ENCODE results near the gene SLC6A11. TPM values are rescaled to one million over a fixed set of nuclear protein-coding genes. Genes with fewer than 3 reads are reported as not detected.

SLC6A11 gene
- total RNA-seq, 1 experiment from 2014 or later = not detected

DNA sequence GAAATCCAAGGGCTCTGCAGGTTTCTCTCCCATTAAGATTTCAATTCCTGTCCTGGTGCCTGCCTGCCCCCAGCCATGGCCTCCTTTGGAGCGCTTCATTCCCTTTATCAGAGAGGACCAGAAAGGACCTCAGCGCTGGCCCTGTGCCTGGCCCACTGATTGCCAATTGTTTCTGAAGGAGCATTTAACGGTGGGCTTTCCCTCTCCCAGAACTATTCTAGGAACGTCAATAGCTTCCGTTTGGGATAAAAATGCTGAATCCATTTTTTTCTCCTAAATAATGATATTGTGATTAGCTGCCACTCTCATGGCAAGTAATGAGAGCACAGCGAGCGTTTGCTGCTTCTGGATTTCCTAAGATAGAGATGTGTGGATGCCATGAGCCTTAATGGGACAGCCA lies 164.3 kb downstream of the SLC6A11 start:
- no peaks in the 10 kb centered on the region for H3K4me1 ChIP-seq (ENCODE audit: insufficient read depth, low read length, poor library complexity, severe bottlenecking)

DNA sequence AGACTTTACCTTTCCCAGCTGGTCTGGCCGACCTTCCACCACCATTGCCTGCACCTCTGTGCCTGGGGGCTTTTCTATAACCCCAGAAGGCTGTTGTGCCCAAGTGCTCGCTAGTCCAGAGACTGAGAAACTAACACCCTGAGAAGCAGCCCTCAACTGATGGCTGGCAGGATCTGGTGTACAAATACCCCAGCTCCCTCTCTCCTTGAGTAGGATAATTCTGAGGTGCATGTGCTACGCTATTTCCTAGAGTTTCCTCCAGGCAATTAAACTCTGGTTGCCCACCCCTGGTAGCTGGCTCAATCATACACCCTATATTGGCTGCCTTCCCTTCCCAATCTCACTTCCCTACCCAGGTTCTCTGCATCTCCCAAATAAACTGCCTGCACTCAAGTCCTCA lies 165.0 kb downstream of the SLC6A11 start:
- H3K9me3 ChIP-seq (ENCODE audit: low read depth, low read length, poor library complexity, severe bottlenecking) = no peaks in the 10 kb centered on the region
- DNase-seq (ENCODE audit: low spot score) = no peak
- no peak overlapping the region for H3K27ac ChIP-seq (ENCODE audit: low read depth, low read length, poor library complexity, severe bottlenecking)
- intact Hi-C loops (cut with micrococcal nuclease; ENCODE audit: unreplicated experiment) = no loop called here
- BruUV-seq (replicated peaks) = no TSS peak
- H3K4me3 ChIP-seq (ENCODE audit: low read depth, low read length, poor library complexity, severe bottlenecking) = no peak overlapping the region
- POLR2A ChIA-PET (ENCODE audit: low non-redundant PET) = no interaction called here
- no peaks in the 10 kb centered on the region for H3K4me1 ChIP-seq (ENCODE audit: insufficient read depth, low read length, poor library complexity, severe bottlenecking)
- CTCF ChIA-PET = interaction anchor here (0.6 to 0.8 kb wide), 2 partner anchors 18 to 659 kb away, joined by 3 read pairs; no protein-coding TSS in a partner anchor
- TF ChIP-seq, protein P1, sequence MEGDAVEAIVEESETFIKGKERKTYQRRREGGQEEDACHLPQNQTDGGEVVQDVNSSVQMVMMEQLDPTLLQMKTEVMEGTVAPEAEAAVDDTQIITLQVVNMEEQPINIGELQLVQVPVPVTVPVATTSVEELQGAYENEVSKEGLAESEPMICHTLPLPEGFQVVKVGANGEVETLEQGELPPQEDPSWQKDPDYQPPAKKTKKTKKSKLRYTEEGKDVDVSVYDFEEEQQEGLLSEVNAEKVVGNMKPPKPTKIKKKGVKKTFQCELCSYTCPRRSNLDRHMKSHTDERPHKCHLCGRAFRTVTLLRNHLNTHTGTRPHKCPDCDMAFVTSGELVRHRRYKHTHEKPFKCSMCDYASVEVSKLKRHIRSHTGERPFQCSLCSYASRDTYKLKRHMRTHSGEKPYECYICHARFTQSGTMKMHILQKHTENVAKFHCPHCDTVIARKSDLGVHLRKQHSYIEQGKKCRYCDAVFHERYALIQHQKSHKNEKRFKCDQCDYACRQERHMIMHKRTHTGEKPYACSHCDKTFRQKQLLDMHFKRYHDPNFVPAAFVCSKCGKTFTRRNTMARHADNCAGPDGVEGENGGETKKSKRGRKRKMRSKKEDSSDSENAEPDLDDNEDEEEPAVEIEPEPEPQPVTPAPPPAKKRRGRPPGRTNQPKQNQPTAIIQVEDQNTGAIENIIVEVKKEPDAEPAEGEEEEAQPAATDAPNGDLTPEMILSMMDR (conservative IDR thresholded peaks at IDR 0.05; ENCODE audit: low read depth, low read length) = no peak
- no peak for TF ChIP-seq EZH2 (IDR thresholded peaks at IDR 0.05; ENCODE audit: borderline replicate concordance, low read depth, low read length, poor library complexity, severe bottlenecking)
- peaks cover 28% of the 10 kb centered on the region for H3K27me3 ChIP-seq (replicated peaks; ENCODE audit: insufficient read depth, low read depth, low read length, poor library complexity)
- H3K36me3 ChIP-seq (ENCODE audit: insufficient read depth, low read length, poor library complexity, severe bottlenecking) = no peaks in the 10 kb centered on the region

More for the DNA sequence above, 164.3 kb downstream of the SLC6A11 start:
- Histone ChIP-seq H3K36me3 (ENCODE audit: insufficient read depth, low read length, poor library complexity, severe bottlenecking) (no peaks in the 10 kb centered on the region), H3K27ac (ENCODE audit: low read depth, low read length, poor library complexity, severe bottlenecking) (no peak overlapping the region), H3K27me3 (replicated peaks; ENCODE audit: insufficient read depth, low read depth, low read length, poor library complexity) (peaks cover 28% of the 10 kb centered on the region), H3K4me3 (ENCODE audit: low read depth, low read length, poor library complexity, severe bottlenecking) (no peak overlapping the region), H3K9me3 (ENCODE audit: low read depth, low read length, poor library complexity, severe bottlenecking) (no peaks in the 10 kb centered on the region)
- DNase-seq (ENCODE audit: low spot score) = no peak
- no TSS peak for BruUV-seq (replicated peaks)
- ChIA-PET POLR2A (ENCODE audit: low non-redundant PET) (no interaction called here), CTCF (interaction anchor here (0.6 kb wide), 1 partner anchor 658 kb away, joined by 3 read pairs; no protein-coding TSS in a partner anchor)
- intact Hi-C loops (cut with micrococcal nuclease; ENCODE audit: unreplicated experiment) = no loop called here
- TF ChIP-seq, protein P1 (conservative IDR thresholded peaks at IDR 0.05; ENCODE audit: low read depth, low read length) = no peak
- TF ChIP-seq EZH2 (IDR thresholded peaks at IDR 0.05; ENCODE audit: borderline replicate concordance, low read depth, low read length, poor library complexity, severe bottlenecking) = no peak

DNA sequence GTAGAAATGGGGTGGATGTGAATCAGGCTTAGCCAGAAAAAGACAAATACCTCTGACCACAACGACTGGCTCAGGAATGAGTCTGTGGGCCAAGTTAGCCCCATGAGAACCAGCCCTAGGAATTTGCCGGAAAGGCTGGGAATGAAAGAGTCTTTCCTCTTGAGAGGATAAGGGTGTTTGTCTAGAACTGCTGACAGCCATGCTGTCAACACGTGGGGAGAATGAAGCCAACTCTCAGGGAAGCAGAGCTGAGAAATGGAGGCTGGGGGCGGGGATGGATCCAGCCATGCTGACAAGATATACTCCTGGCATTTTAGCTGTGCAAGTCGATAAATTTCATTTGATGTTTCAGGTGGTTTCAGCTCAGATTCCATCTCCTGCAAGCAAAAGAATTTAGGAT lies 165.9 kb downstream of the SLC6A11 start:
- H3K9me3 ChIP-seq (ENCODE audit: low read depth, low read length, poor library complexity, severe bottlenecking) = no peaks in the 10 kb centered on the region
- ChIA-PET CTCF (interaction anchor here (0.8 kb wide), 1 partner anchor 17 kb away, joined by 3 read pairs; no protein-coding TSS in a partner anchor), POLR2A (ENCODE audit: low non-redundant PET) (no interaction called here)
- H3K4me3 ChIP-seq (ENCODE audit: low read depth, low read length, poor library complexity, severe bottlenecking) = no peak overlapping the region
- no TSS peak for BruUV-seq (replicated peaks)
- TF ChIP-seq, protein P1 (conservative IDR thresholded peaks at IDR 0.05; ENCODE audit: low read depth, low read length) = no peak
- no peak for TF ChIP-seq EZH2 (IDR thresholded peaks at IDR 0.05; ENCODE audit: borderline replicate concordance, low read depth, low read length, poor library complexity, severe bottlenecking)
- no peak overlapping the region for H3K27ac ChIP-seq (ENCODE audit: low read depth, low read length, poor library complexity, severe bottlenecking)
- H3K27me3 ChIP-seq (replicated peaks; ENCODE audit: insufficient read depth, low read depth, low read length, poor library complexity) = peaks cover 28% of the 10 kb centered on the region
- intact Hi-C loops (cut with micrococcal nuclease; ENCODE audit: unreplicated experiment) = no loop called here
- no peaks in the 10 kb centered on the region for H3K36me3 ChIP-seq (ENCODE audit: insufficient read depth, low read length, poor library complexity, severe bottlenecking)
- no peak for DNase-seq (ENCODE audit: low spot score)
- H3K4me1 ChIP-seq (ENCODE audit: insufficient read depth, low read length, poor library complexity, severe bottlenecking) = no peaks in the 10 kb centered on the region
